ENCODE results near the gene SFXN4.

The SFXN4 gene, protein sequence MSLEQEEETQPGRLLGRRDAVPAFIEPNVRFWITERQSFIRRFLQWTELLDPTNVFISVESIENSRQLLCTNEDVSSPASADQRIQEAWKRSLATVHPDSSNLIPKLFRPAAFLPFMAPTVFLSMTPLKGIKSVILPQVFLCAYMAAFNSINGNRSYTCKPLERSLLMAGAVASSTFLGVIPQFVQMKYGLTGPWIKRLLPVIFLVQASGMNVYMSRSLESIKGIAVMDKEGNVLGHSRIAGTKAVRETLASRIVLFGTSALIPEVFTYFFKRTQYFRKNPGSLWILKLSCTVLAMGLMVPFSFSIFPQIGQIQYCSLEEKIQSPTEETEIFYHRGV

DNA sequence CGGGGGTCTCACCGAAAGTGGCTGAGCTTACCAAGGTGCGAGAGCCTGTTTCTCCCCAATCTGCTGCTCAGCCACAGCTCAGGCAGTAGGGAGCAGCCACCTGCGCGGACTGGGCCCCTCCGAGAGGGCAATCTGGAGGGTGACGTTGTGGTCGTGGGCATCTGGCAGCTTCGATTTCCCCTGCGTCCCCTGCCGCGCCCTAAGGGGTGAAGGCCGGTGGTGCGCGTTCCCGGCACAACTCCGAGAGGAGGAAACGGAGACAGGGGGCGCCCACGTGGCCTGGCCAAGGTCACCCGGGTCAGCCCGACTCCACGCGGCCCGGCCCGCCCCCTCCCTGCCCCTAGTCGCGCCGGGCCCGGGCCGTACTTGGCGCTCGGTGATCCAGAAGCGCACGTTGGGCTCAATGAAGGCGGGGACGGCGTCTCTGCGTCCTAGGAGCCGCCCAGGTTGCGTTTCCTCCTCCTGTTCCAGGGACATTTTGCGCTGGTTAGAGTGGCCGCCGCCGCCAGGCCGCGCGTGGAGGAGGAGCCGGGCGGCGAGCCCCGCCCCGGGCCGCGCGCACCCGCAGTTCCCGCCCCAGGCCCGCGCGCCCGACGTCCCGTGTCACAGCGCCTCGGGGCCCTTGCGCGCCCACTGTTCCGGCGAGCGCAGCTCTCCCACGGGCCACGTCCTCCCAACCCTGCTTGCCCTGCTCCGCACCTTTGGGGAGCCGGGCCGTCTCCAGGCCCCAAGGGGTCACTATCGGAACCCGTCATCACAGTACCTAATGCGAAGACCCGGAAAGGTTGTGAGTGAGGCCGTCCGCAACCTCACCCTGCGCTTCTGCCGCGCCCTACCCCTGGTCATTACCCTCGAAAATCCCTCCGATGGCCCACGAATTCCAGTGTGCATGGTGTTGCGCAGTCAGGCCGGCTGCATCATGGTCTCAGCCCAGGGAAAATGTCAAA is at the start of gene SFXN4:
Gene SFXN4, minus strand, starts transcription at position 544 of the 947 bp plus-strand sequence. Its CDS starts 67 bp downstream, at position 477.
- DNase-seq = peak; percentile 91

DNA sequence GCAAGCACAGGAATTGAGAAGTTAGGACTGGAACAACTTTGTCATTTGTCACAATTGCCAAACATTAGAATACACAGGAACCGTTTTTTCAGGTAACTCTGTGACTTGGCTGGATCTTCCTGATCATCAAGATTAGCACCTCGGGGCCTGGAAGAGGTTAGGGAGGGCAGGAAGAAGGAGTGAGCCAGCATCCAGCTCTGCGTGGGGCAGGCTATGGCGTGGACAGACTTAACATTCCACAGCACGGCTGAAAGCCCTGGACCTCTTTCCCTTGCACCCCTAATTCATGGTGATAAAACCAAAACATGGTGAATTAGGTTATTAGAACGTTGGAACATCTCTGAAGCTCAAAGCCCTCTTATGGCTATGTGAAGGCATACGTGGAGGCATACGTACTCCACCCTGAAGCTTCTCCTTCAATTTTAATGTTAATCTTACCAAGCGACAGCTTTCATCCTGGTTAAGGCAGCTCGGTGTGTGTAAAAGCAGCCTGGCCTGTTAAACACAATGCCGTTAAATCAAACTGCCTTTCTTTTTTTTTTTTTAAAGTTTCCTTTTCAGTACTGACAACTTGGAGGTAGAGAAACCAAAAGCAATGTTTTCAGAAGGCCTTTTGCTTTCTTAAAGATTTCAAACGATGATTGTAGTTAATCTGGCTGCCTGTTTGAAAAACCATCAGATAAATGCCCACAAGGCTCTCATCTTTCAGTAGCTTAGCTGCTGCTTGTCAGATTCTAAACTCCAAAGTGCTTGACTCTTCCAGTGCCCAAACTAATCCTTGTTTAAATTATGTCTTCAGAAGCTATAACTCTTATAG is 46.3 kb upstream of the SFXN4 start:
- peak; percentile 59 for DNase-seq

DNA sequence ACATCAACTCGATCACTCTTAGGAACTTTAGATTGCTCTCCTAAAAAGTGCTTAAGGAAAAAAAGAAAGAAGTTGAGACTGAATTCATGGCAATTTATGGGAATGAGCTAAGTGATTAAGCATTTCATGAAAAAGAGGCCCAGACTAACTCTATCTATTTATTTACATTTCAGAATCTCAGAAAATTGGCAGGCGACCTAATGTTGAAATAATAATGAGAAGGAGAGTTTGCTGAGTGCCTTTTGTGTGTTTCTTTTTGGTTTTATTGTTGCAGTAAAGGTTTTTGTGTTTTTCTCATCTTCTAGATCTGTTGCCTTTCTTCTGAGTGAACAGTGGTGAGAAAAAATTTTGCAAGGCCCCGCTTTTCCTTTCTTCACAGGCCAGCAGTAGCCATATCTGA is 45.7 kb upstream of the SFXN4 start:
- DNase-seq = no peak

DNA sequence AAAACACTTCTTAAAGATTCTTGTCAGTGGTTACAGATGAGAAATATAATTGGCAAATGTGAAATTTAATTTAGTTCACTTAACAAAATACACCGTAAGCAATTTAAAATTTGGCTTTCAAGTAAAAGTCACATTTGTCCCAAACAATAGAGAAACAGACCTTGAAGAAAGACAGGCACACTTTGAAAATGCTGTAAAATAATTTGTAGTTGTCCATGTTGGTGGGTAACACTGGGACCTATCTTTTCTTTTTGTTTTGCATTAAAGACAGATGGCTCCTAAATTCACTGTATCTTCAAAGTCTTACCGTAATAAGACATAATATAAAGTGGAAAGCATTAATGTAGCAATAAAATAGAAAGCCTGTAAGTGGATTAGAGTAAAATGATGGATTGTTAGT is 45.1 kb upstream of the SFXN4 start:
- DNase-seq = no peak

DNA sequence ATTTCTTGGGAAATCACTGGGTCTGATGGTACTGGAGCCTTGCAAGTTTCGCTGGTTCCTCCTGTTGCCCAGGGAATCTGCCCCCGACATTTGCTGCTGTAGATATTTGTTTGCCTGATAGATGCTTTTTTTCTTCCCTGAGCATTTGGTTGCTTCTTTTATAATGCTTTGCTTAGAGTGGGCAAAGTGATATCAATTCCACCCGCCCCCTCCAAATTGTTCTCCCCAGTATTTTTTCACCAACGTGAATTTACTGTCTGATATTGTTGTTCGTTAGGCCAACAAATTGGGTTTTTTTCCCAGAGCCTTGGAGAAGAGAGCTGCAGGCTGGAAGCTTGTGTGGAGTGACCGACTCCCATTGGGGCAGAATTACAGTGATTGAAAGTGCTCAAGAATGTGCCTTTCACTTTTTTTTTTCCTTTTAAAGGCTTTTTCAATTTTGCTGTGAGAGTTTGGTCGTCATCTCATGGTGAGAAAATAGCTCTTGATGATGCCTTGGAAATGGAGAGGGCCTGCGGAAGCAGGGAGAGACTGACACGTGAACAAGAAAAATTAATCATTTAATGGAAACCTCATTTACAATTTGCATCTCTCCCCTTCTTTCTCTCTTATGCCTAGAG is 44.3 kb upstream of the SFXN4 start:
- DNase-seq = no peak

DNA sequence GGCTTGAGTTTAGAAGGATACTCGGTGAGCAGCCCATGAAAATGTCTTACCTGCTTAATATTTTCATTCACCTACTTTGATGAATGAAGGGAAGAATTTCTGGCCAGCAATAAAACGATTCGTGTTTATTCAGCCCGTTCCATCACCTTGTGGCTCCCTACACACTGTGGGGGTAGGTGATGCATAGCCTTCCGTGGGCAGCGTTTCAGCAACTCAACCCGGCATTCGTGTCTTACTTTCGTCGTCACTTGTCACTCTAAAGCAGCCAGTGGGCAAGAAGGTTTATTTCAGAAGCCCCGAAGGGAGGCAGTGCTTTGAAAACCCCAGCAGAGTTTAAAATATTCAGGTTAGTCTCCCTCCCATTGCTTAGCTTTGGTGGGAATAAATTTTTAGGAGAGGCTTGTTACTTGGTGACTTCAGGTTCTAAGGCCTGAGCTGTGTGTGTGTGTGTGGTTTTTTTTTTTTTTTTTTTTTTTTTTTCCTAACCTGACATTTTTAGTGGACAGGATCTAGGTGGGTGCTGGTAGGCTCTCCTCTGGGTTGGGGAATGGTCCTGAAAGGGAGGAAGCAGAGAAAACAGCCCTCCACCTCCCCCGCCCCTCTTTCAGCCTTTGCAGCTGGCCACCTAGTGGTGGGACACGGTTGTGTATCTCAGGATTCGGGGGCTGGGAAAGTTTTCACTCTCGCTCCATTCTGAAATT is 43.7 kb upstream of the SFXN4 start:
- DNase-seq = peak; percentile 64

DNA sequence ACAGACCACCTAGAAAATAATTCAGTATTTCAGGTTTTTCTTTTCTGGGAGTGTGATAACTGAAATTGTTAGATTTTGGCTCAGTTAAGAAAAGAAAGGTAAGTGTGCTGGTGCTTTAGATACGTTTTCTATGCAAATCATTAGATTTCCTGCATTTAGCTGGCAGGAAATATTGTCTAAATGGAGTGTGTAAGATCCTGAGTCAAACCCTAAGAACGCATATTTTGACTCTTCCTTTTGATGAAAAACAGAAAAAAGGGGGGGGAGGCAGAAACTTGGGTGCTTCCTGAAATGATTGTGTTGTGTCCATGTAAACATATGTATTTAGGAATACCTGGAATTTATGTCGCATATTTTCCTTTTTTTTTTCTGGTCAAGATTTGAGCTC is 43.0 kb upstream of the SFXN4 start:
- DNase-seq = no peak

DNA sequence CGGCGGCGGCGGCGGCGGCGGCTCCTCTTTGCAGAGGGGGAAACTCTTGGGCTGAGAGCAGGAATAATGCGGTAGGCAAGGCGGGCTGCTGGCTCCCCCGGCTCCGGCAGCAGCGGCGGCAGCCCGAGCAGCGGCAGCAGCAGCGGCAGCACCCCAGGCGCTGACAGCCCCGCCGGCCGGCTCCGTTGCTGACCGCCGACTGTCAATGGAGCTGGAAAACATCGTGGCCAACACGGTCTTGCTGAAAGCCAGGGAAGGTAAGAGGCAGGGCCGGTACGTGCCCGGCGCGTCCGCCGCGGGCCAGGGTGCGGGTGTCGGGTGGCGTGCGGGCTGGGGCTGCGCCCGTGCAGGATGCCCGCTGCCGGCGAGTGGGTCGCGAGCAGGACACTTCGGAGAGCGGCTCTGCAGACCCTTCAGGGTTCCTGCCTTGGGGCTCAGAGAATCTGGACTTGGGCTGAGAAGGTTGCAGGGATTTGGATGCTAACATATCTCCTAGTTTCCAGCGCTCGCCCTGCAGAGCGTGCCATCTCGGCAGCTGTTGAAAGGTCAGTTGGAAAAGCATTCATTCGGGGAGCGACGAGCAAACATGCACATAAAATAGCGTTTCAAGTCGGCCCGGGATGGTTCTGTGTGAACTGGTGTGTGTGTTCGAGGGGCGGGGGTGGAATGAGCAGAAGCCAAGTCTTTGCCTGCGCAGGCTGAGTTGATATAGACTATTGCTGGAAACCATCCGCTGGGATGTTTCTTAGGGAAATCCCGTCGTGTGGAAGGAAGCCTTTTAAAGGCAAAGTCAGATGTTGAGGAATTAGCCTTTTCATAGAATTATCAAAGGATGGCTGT is 42.4 kb upstream of the SFXN4 start:
- DNase-seq = peak; percentile 39

DNA sequence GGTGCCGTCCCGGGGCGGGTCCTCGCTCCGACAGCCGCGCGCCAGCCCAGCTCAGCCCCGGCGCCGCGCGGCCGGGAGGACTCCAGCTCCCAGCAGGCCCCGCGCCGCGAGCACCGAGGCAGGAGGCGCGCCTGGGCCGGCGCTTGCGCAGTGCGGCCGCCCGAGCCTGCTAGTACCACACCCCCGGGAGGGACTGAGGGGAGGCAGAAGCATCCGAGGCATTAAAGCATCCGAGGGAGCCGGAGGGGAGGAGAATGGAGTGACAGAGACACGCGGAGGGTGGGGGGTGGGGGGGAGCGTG is 41.8 kb upstream of the SFXN4 start, which contains the start of gene GRK5:
Gene GRK5, plus strand, starts transcription at position 206 of the 301 bp plus-strand sequence. CDS start 347 bp downstream, outside the sequence.
- peak; percentile 97 for DNase-seq

DNA sequence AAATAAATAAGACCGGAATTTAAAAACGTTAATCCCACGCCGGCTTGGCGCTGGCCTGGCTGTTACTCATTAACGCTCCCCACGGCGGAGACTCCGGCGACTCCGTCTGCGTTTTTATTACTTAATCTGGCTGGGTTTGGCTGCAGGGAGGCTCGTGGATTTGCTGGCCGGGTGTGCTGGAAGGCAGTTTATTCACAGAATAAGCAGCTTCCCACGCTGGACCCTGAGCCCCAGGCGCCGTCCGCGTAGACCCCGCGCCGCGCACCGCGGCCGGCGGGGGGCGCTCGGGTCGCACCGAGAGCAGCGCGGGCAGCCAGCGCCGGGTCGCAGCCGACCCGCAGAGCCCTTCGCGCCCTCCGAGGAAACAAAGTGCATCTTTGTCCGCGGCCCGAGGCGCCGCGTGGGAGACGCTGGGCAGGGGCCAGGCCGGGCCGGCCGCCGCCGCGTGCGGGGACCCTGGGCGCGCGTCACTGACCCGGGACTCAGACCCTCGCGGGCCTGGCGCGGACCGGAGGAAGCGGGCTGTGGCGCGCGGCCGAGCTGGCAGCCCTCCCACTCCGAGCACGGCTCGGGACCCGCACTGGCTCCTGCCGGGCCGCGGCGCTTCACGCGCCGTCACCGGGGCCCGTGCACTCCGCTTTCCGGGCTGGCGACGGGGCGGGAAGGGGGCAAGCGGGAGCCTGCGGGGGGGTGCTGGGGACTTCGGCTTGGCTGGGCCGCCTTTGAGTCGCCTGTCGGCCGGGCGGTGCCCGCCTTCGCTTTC is 41.3 kb upstream of the SFXN4 start:
- DNase-seq = peak; percentile 88

DNA sequence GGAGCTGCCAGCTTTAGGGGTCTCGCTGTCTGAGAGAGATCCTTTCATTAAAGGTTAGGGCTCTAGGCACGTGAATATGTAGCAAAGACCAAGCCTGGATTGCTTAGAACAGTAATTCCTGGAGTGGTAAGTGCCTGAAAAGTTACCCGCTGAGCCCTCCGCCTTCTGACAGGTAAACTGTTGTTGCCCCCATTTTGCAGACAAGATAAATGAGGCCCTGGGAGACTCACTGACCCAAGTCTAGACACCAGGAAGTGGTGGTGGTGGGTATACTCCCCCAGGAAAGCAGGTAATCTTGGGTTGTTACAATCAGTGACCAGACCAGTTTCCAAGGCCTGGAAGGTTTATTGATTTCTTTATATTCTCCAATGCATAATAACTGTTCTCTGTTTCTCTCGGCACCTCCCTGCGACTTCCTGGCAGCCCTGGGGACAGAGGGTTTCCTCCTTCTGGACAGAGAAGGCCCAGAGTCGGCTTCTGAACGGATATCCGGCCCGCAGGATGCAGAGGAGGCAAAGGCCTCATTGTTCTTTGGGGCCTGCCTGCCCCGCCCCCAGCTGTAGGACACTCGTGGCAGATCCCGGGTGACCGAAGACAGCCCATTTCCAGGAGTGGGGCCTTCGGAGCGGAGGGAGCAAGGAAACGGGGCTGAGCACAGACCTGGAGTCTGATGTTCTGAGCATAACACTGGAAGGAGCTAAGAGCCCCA is 40.5 kb upstream of the SFXN4 start:
- DNase-seq = peak; percentile 88

DNA sequence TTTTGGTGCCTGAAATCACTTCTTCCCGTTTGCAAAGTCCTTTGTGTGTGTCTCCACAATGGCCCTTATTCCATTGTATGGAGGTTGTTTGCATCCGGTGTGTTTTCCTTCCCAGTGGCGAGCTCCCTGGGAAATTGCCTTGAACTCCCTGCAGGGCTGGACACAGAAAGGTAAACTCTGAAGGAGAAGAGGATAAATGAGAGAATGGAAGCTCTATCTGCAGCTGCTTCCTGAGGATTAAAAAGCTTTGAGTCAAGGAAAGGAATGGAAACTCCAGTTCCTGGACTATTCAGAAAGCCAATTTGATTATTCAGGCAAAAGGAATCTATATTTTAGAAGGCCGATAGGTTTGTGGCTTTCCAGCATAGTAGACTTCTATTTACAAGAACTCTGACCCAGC is 37.5 kb upstream of the SFXN4 start:
- no peak for DNase-seq

DNA sequence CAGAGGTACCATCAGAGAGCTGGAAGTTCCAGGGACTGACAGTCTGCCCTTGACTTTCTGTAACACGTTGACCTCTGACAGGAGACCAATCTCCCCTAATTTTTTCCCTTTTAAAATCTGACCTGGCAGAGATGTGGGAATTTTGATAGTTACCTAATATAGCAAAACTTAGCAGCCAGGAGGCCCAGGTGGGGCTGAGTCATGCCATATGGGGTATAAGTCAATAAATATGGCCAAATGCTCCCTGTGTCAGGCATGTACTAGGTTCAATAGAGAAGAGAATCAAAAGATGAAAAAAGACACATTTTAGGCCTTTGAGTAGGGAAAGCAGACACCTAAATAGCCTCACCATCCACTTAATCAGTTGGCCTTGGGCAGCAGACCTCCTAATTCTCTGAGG is 35.7 kb upstream of the SFXN4 start:
- no peak for DNase-seq

DNA sequence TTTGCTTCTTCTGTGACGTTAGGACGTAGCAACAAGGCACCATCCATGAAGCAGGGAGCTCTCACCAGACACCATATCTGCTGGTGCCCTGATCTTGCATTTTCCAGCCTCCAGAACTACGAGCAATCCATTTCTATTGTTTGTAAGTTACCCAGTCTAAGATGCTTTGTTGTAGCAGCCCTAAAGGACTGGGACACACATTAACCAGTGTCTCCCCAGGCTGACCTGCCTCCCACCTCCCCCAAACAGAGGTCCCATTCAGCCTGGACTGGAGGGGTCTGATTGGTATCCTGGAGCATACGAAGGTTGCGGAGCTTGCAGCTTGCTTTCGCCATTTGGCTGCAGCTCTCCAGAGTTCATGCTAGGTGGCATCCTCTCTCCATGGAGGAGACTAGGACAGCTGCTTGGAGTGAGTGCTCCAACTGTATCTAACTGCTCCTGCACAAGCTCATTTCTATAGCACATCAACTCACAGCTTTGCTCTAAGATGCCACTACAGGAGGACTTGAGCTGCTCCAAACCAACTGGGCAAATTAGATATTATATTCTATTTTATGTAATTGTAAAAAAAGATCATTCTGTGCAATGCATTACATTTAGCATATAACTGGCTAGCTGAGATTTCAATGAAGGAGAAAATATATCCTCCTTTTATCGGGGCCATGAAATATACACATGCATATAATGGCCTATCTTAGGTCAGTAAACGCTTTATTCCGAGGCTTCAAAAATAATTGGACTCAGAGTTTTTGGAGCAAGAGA is 33.9 kb upstream of the SFXN4 start:
- DNase-seq = peak; percentile 91

DNA sequence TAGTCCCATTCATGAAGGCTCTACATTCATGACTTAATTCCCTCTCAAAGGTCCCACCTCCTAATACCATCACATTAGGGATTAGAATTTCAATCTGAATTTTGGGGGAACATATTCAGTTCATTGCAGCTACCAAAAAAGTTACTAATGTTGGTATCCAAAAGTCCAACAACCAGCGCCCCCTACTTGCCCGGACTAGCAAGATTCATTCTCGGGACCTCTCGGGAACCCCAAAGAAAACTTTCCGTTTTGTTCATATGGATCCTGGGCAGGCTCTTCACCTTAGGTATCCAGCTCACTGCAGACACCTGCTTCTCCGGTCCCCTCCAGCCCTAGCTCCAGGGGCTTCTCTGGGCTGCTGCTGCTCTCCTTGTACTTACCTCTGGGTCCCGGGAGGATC is 32.9 kb upstream of the SFXN4 start:
- DNase-seq = peak; percentile 79

DNA sequence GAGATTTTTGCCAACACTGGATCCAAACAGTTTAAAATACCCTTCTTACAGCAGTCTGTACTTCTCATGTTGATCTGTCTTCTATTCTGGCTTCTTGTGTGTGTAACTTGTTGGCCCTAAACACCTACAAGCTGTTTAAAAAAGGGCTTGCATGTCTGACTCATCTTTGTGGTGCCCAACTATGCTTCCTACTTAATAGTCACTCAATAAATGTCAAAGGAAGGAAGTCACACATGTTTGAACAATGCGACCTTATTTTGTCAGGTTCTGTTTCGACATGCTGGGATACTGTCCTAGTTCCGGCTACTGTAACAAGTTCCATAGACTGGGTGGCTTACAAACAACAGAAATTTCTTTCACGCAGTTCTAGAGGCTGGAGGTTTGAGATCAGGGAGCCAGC is 32.4 kb upstream of the SFXN4 start:
- no peak for DNase-seq

DNA sequence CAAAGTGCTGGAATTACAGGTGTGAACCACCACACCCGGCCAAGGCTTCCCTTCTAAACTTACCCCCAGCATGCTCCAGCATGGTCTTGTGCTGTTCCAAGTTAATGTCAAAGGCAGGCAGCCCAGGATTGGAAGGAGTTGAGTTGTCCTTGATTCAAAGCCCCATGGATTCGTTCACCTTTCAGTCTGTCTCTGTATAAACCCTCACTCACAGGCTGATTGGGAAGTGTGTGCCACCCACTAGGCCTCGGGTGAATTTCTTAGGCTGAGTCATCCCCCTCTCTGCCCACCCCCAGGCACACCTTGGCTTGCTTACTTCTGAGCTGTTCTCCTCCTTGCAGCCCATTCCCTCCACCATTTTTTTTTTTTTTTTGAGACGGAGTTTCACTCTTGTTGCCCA is 26.4 kb upstream of the SFXN4 start:
- DNase-seq = no peak

DNA sequence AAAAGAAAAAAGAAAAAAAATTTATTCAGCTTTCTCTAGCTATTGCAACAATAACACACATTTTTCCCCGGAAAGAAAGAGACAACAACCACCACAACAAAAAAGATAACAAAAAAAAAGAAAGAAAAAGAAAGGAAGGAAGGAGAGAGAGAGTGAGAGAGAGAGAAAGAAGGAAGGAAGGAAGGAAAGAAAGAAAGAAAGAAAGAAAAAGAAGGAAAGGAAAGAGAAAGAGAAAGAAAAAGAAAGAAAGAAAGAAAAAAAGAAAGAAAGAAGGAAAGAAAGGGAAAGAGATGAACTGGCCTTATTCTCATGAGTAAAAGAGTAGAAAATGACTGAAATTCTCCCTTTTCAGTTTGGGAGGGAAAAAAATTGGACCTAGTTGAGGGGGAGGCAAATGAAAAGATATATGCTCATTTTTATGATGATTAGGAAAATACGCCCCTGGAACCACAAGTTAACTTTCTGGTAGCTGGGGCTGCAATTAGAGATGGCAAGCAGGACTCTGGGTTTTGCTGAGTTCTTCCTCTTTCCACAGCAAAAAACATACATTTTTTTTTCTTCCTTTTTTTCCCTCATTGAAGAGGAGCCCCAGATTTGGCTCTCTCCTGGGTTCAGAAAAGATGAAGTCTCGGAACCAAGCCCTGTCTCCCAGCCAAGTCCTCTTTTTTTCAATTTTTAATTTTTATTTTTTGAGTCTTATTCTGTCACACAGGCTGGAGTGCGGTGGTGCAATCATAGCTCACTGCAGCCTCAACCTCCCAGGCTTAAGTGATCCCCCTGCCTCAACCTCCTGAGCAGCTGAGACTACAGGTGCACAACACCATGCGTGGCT is 25.7 kb upstream of the SFXN4 start:
- DNase-seq = peak; percentile 74

Measured in hematopoietic multipotent progenitor cell treated with erythropoietin and hydrocortisone succinate and interleukin-3 and kit ligand, for 4 days (in vitro differentiated cells).